HG03469 (cell line): Measurements from ENCODE around the gene STAP2.
"Not testable (repeated sequence)": the region's sequence is repeated elsewhere in the genome, so short reads cannot be mapped to it uniquely, and the experiment has no call there.

ENCODE experiments used
- ATAC-seq: cut with Tn5 transposase; IDR thresholded peaks from one replicate; pipeline ENCODE4 v1.9.1; 2021; ENCODE audit warnings: mild to moderate bottlenecking, moderate library complexity, moderate number of reproducible peaks; ENCODE audit not compliant: unreplicated experiment

The STAP2 gene

GRCh38 chr19:4328991-4329681 is 9.5 kb downstream of the STAP2 start:
- not testable (repeated sequence) for ATAC-seq

- ATAC-seq = peak; percentile 35
Observed at GRCh38 chr19:4328243-4328990, 10.2 kb downstream of the STAP2 start.

GRCh38 chr19:4327877-4328242 is 10.8 kb downstream of the STAP2 start:
- no peak for ATAC-seq

- no peak for ATAC-seq
Observed at GRCh38 chr19:4327252-4327876, 11.3 kb downstream of the STAP2 start.

GRCh38 chr19:4326837-4327251 is 11.8 kb downstream of the STAP2 start:
- ATAC-seq = no peak

- ATAC-seq = no peak
Observed at GRCh38 chr19:4326215-4326836, 12.3 kb downstream of the STAP2 start.

- no peak for ATAC-seq
Observed at GRCh38 chr19:4324228-4324627, 14.4 kb downstream of the STAP2 start.

- no peak for ATAC-seq
Observed at GRCh38 chr19:4323692-4324091, 14.9 kb downstream of the STAP2 start.

- no peak for ATAC-seq
Observed at GRCh38 chr19:4322942-4323665, 15.5 kb downstream of the STAP2 start.

GRCh38 chr19:4320419-4320818 is 18.2 kb downstream of the STAP2 start:
- ATAC-seq = no peak

- no peak for ATAC-seq
Observed at GRCh38 chr19:4319067-4319718, 19.4 kb downstream of the STAP2 start.

- no peak for ATAC-seq
Observed at GRCh38 chr19:4318460-4318859, 20.2 kb downstream of the STAP2 start.

- ATAC-seq = no peak
Observed at GRCh38 chr19:4316956-4317355, 21.7 kb downstream of the STAP2 start.

GRCh38 chr19:4313847-4314490 is 24.7 kb downstream of the STAP2 start:
- ATAC-seq = no peak

GRCh38 chr19:4310247-4311121 is 28.1 kb downstream of the STAP2 start:
- ATAC-seq = no peak

- no peak for ATAC-seq
Observed at GRCh38 chr19:4305659-4306058, 33.0 kb downstream of the STAP2 start.

GRCh38 chr19:4305257-4305612 is 33.4 kb downstream of the STAP2 start:
- no peak for ATAC-seq

- ATAC-seq = no peak
Observed at GRCh38 chr19:4304538-4305256, 33.9 kb downstream of the STAP2 start, which contains the start of gene FSD1. TSS of gene FSD1 (plus strand) at chr19:4304598. CDS start at chr19:4304747, 149 bp downstream.
